PFSK-1 (cell line): ENCODE results near the gene TTC36.

Experiments used
- FOXP2 ChIP-seq: optimal IDR thresholded peaks from 2 replicates; pipeline ENCODE3; 2011; ENCODE audit warnings: borderline replicate concordance, control low read depth, inconsistent platforms; ENCODE audit not compliant: insufficient read depth; ENCODE audit errors: extremely low read length, extremely low read depth
- POLR2AphosphoS5 ChIP-seq: IDR thresholded peaks from 2 replicates; pipeline ENCODE4 v1.6.1; 2012; ENCODE audit warnings: low read depth, mild to moderate bottlenecking, control low read depth, low read length, moderate library complexity
- REST ChIP-seq, 2 experiments: IDR thresholded peaks; 2 replicates each; pipeline versions ENCODE4 v1.6.1 to v1.8.0; 2011 to 2012; ENCODE audit warnings: low read depth in 2 of 2, low read length in 2 of 2, control low read depth in 1 of 2, inconsistent platforms in 1 of 2, mild to moderate bottlenecking in 1 of 2, moderate library complexity in 1 of 2; ENCODE audit not compliant: insufficient read depth in 1 of 2
- TAF1 ChIP-seq: IDR thresholded peaks from 2 replicates; pipeline ENCODE4 v1.6.1; 2012; ENCODE audit warnings: low read length, control low read depth, borderline replicate concordance; ENCODE audit not compliant: insufficient read depth

GRCh38 chr11:118519549-118519948 is 7.7 kb upstream of the TTC36 start:
- TF ChIP-seq TAF1 (no peak), POLR2AphosphoS5 (no peak), REST (IDR thresholded peaks at IDR 0.05; ENCODE audit: insufficient read depth in 1 of 2, low read depth in 2 of 2, low read length in 2 of 2) (no peak), FOXP2 (no peak)
